Stimulated activated CD4-positive, alpha-beta T cell treated with anti-CD3 and anti-CD28 coated beads, Interleukin-1b, Interleukin-23, amount 100 ng/mL, for 48 hours (primary cell): ENCODE results near the gene C4BPB.

Experiments
- DNase-seq: peaks from one replicate; pipeline ENCODE4 v3.0.0-alpha.2; 2020

The C4BPB gene

GRCh38 chr1:207088161-207088560 lies 499 bp upstream of the C4BPB start:
- no peak for DNase-seq

GRCh38 chr1:207089627-207090355 lies 1.1 kb downstream of the C4BPB start:
- no peak for DNase-seq

GRCh38 chr1:207091200-207091908 lies 2.7 kb downstream of the C4BPB start:
- DNase-seq = no peak

GRCh38 chr1:207093944-207094343 lies 5.3 kb downstream of the C4BPB start:
- DNase-seq = no peak

GRCh38 chr1:207097871-207098324 lies 9.2 kb downstream of the C4BPB start:
- peak; percentile 51 for DNase-seq

- no peak for DNase-seq
These were observed 13.1 kb downstream of the C4BPB start for GRCh38 chr1:207101720-207102119.

GRCh38 chr1:207102146-207102545 lies 13.5 kb downstream of the C4BPB start:
- no peak for DNase-seq

- no peak for DNase-seq
These were observed 14.0 kb downstream of the C4BPB start for GRCh38 chr1:207102659-207103058.

GRCh38 chr1:207103892-207104373 lies 15.3 kb downstream of the C4BPB start, which contains the start of gene C4BPA:
Gene C4BPA, plus strand, starts transcription at chr1:207104233. Its CDS starts 8,793 bp downstream, at chr1:207113026.
- no peak for DNase-seq

- DNase-seq = no peak
These were observed 20.3 kb downstream of the C4BPB start for GRCh38 chr1:207109004-207109403.

- no peak for DNase-seq
These were observed 24.1 kb downstream of the C4BPB start for GRCh38 chr1:207112616-207113296.

- DNase-seq = no peak
These were observed 26.6 kb downstream of the C4BPB start for GRCh38 chr1:207115269-207115668.

- DNase-seq = no peak
These were observed 35.7 kb downstream of the C4BPB start for GRCh38 chr1:207124389-207124788.

GRCh38 chr1:207128336-207128921 lies 39.8 kb downstream of the C4BPB start:
- DNase-seq = no peak

- no peak for DNase-seq
These were observed 40.4 kb downstream of the C4BPB start for GRCh38 chr1:207129053-207129452.

- DNase-seq = no peak
These were observed 41.8 kb downstream of the C4BPB start for GRCh38 chr1:207130252-207131036.

- no peak for DNase-seq
These were observed 42.5 kb downstream of the C4BPB start for GRCh38 chr1:207131163-207131562.

GRCh38 chr1:207134581-207134980 lies 45.9 kb downstream of the C4BPB start:
- no peak for DNase-seq

GRCh38 chr1:207139616-207140015 lies 51.0 kb downstream of the C4BPB start:
- DNase-seq = no peak

GRCh38 chr1:207140536-207140935 lies 51.9 kb downstream of the C4BPB start:
- DNase-seq = no peak

GRCh38 chr1:207145401-207146058 lies 56.9 kb downstream of the C4BPB start:
- DNase-seq = no peak
